ENCODE results near the gene MAPK12. TPM values are rescaled to one million over a fixed set of nuclear protein-coding genes. Genes with fewer than 3 reads are reported as not detected.

Gene MAPK12
- total RNA-seq, 2 donors from 2014 or later: 2.0 to 2.6 TPM

GRCh38 chr22:50302041-50302541 lies 40.6 kb upstream of the MAPK12 start:
- H3K9ac ChIP-seq (ENCODE audit: low read depth in 2 of 2, low read length in 2 of 2): peak overlapping the region; percentile 24 to 96
- H3K36me3 ChIP-seq: no peaks in the 10 kb centered on the region
- TF ChIP-seq CTCF (IDR thresholded peaks at IDR 0.05): no peak
- no peaks in the 10 kb centered on the region for H3K9me3 ChIP-seq
- peaks cover 84% of the 10 kb centered on the region for H3K4me1 ChIP-seq
- no peaks in the 10 kb centered on the region for H3K27me3 ChIP-seq
- H3K4me3 ChIP-seq: no peak overlapping the region
- H3K27ac ChIP-seq: peak overlapping the region; percentile 50
- peak; percentile 73 for DNase-seq
- intact Hi-C loops (cut with DNase I): no loop called here

GRCh38 chr22:50301581-50301991 lies 40.1 kb upstream of the MAPK12 start:
- peak overlapping the region; percentile 58 to 96 for H3K9ac ChIP-seq (ENCODE audit: low read depth in 2 of 2, low read length in 2 of 2)
- H3K27me3 ChIP-seq: no peaks in the 10 kb centered on the region
- no peak overlapping the region for H3K4me3 ChIP-seq
- peaks cover 89% of the 10 kb centered on the region for H3K4me1 ChIP-seq
- H3K27ac ChIP-seq: peak overlapping the region; percentile 50
- no peaks in the 10 kb centered on the region for H3K36me3 ChIP-seq
- H3K9me3 ChIP-seq: no peaks in the 10 kb centered on the region
- no peak for DNase-seq
- no peak for TF ChIP-seq CTCF (IDR thresholded peaks at IDR 0.05)
- intact Hi-C loops (cut with DNase I): no loop called here

- H3K27me3 ChIP-seq: no peaks in the 10 kb centered on the region
- no peak for TF ChIP-seq CTCF (IDR thresholded peaks at IDR 0.05)
- H3K9ac ChIP-seq (ENCODE audit: low read depth in 2 of 2, low read length in 2 of 2): peak overlapping the region; percentile 26 to 96
- peak overlapping the region; percentile 61 for H3K27ac ChIP-seq
- peaks cover 88% of the 10 kb centered on the region for H3K4me1 ChIP-seq
- peak overlapping the region; percentile 41 for H3K4me3 ChIP-seq
- intact Hi-C loops (cut with DNase I): no loop called here
- no peaks in the 10 kb centered on the region for H3K9me3 ChIP-seq
- no peak for DNase-seq
- H3K36me3 ChIP-seq: no peaks in the 10 kb centered on the region
Measured at GRCh38 chr22:50300620-50301257, 39.3 kb upstream of the MAPK12 start.

- peak; percentile 95 for DNase-seq
- peak overlapping the region; percentile 34 to 58 for H3K9ac ChIP-seq (ENCODE audit: low read depth in 2 of 2, low read length in 2 of 2)
- H3K36me3 ChIP-seq: no peaks in the 10 kb centered on the region
- no peaks in the 10 kb centered on the region for H3K9me3 ChIP-seq
- H3K4me3 ChIP-seq: peak overlapping the region; percentile 41
- no peak for TF ChIP-seq CTCF (IDR thresholded peaks at IDR 0.05)
- peak overlapping the region; percentile 61 for H3K27ac ChIP-seq
- peaks cover 82% of the 10 kb centered on the region for H3K4me1 ChIP-seq
- intact Hi-C loops (cut with DNase I): no loop called here
- no peaks in the 10 kb centered on the region for H3K27me3 ChIP-seq
Measured at GRCh38 chr22:50299785-50300619, 38.5 kb upstream of the MAPK12 start.

- Histone ChIP-seq H3K4me1 (peaks cover 83% of the 10 kb centered on the region), H3K27ac (peak overlapping the region; percentile 61), H3K36me3 (no peaks in the 10 kb centered on the region), H3K4me3 (peak overlapping the region; percentile 41), H3K27me3 (no peaks in the 10 kb centered on the region), H3K9me3 (no peaks in the 10 kb centered on the region), H3K9ac (ENCODE audit: low read depth in 2 of 2, low read length in 2 of 2) (peak overlapping the region; percentile 51 to 69)
- intact Hi-C loops (cut with DNase I): no loop called here
- no peak for DNase-seq
- no peak for TF ChIP-seq CTCF (IDR thresholded peaks at IDR 0.05)
Measured at GRCh38 chr22:50298937-50299784, 37.7 kb upstream of the MAPK12 start.

Measured in colonic mucosa (tissue), 4 donors.